Right lobe of liver (tissue), 4 donors: ENCODE data around the gene COL19A1.

Source experiments
- CTCF ChIP-seq, 4 donors: fragments of 200-600 bp in 3 of 4; fragments of 450-650 bp in 1 of 4; IDR thresholded peaks; one replicate each; pipeline versions ENCODE4 v1.5.1 to v1.8.0; 2016 to 2022; ENCODE audit warnings: antibody characterized with exemption in 4 of 4, mild to moderate bottlenecking in 2 of 4
- POLR2A ChIP-seq: fragments of 450-650 bp; IDR thresholded peaks from one replicate; pipeline ENCODE4 v1.6.1; 2017; ENCODE audit warnings: antibody characterized with exemption, mild to moderate bottlenecking
- donor health status: DM: no; HTN: no; CAD: no.
- donor health status: DM: no; HTN: no; CAD: no.
- donor health status: DM: no; HTN: yes; CAD: no.

- TF ChIP-seq CTCF (IDR thresholded peaks at IDR 0.05) = no peak
- TF ChIP-seq POLR2A = no peak
Measured at GRCh38 chr6:69818223-69818930, 48.0 kb upstream of the COL19A1 start.
